HG03460 (cell line): Measurements from ENCODE around the gene ADAT3.
"Not testable (repeated sequence)": the region's sequence is repeated elsewhere in the genome, so short reads cannot be mapped to it uniquely, and the experiment has no call there.

ENCODE experiments used
- ATAC-seq: cut with Tn5 transposase; IDR thresholded peaks from one replicate; pipeline ENCODE4 v1.9.1; 2021; ENCODE audit not compliant: unreplicated experiment

Gene ADAT3

GRCh38 chr19:1866693-1867348 is 38.4 kb upstream of the ADAT3 start:
- no peak for ATAC-seq

DNA sequence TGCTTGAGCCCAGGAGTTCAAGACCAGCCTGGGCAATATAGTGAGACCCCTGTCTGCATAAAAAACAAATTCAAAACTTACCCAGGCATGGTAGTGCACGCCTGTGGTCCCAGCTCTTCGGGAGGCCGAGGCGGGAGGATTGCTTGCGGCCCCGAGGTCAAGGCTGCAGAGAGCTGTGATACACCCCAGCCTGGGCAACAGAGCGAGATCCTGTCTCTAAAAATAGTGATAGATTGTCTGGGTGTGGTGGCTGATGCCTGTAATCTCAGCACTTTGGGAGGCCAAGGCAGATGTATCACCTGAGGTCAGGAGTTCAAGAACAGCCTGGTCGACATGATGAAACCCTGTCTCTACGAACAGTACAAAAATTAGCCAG is 37.9 kb upstream of the ADAT3 start:
- no peak for ATAC-seq

- no peak for ATAC-seq
Measured at GRCh38 chr19:1868971-1869370, 36.2 kb upstream of the ADAT3 start.

GRCh38 chr19:1871140-1871597 is 34.0 kb upstream of the ADAT3 start:
- no peak for ATAC-seq

- ATAC-seq, result no peak
Measured at GRCh38 chr19:1871630-1872029, 33.6 kb upstream of the ADAT3 start.

- ATAC-seq, result no peak
Measured at GRCh38 chr19:1872807-1873523, 32.2 kb upstream of the ADAT3 start.

DNA sequence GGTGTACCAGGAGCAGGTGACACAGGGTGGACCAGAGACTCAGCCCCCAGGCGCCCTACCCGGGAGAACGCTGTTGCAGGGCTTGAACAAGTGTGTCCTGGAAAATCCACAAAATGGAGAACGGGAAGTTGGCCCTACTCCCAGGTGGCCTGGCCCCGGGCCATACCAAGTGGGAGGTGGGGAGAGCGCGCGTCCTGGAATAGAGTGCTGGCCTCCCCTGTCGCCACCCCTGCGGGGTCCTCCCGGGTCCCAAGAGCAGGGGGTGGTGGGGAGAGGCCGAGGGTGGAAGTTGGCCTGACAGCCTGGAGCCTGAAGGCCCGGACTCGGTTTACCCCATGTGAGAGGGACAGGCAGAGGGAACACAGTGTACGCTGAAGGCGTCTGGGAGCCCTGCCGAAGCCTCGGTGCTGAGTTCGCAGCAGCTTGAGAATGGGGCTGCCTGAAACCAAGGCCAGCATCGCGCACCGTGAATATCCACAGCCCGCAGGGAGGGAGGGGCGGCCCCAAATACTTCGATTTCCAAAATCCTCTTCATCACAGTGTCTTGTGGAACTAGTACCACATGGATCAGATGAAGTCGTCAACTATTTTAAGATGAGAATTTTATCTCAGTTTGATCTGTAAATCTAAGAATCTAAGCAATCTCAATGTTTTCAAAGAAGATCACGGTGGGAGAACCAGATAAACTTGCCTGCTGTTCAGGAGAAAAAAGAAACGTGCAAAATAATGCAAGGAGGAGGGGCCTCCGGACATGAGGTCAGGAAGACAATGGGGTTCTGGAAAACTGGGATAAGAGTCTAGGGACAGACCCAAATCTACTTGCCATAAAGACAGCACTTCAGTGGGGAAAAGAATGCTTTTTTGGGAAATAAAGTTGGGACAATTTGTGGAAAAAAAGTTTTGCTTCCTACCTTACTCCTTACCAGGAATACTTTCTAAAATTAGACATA is 31.4 kb upstream of the ADAT3 start:
- no peak for ATAC-seq

DNA sequence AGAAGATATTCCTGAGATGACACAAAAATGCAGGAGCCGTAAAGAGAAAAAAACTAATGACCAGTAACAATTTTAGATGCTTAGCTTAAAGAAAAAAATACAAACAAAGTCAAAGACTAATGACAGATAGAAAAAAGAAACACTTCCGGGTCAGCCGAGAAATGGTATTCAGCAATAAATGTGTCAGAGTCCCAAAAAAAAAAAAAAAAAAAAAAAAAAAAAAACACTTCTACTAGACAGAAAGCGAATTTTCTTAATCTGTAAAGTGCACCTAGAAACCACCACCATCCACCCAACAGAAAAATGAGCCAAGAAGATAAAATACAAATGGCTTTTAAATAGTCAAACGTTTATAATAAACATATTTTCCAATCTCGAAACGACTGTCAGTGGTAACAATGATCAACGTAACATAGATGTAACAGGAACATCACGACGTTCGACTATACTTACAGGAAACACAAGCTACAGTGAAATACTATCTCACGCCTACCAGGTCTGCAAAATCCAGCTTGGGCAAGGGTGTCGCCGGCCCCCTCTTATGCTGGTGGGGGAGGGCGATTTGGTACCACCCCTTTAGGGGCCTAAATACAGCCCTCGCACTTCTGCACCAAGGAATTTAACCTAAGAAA is 30.5 kb upstream of the ADAT3 start:
- no peak for ATAC-seq

DNA sequence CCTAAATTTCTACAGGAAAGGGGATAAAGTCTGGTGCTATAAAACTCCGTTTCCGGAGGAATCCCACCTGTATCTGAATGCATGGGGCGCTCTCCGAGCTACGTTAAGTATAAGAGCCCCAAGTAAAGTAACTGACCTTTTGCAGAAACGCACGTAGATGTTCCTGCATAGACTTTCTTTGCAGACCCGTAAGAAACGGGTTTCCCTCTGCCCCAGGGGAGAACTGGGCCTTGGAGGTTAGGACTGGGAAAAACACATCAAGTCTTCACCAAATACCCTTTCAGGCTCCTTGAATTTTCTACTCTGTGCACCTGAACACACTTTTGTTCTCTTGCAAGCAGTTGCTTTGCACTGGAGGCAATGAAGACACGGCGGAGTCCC is 29.9 kb upstream of the ADAT3 start:
- not testable (repeated sequence) for ATAC-seq

- ATAC-seq, result peak; percentile 78
Measured at GRCh38 chr19:1875646-1876495, 29.3 kb upstream of the ADAT3 start.

GRCh38 chr19:1876496-1877279 is 28.5 kb upstream of the ADAT3 start:
- peak; percentile 7 for ATAC-seq

DNA sequence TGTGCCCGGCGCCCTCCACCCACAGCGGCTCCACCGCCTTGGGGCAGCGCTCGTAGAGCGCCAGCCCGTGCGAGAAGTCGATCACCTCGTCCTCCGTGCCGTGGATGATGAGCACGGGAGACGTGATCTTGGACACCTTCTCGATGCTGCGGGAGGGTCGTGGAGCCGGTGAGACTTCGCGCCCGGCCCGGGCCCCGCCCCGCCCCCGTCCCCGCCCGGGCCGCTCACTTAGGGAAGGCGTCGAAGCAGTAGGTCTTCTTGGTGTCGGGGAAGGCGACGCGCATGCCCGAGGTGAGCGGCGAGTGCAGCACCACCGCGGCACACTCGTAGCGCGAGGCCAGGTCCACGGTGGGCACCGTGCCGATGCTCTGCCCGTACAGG is 27.9 kb upstream of the ADAT3 start:
- ATAC-seq, result not testable (repeated sequence)

- ATAC-seq, result not testable (repeated sequence)
Measured at GRCh38 chr19:1878583-1878982, 26.6 kb upstream of the ADAT3 start.

GRCh38 chr19:1879982-1880381 is 25.2 kb upstream of the ADAT3 start:
- not testable (repeated sequence) for ATAC-seq

DNA sequence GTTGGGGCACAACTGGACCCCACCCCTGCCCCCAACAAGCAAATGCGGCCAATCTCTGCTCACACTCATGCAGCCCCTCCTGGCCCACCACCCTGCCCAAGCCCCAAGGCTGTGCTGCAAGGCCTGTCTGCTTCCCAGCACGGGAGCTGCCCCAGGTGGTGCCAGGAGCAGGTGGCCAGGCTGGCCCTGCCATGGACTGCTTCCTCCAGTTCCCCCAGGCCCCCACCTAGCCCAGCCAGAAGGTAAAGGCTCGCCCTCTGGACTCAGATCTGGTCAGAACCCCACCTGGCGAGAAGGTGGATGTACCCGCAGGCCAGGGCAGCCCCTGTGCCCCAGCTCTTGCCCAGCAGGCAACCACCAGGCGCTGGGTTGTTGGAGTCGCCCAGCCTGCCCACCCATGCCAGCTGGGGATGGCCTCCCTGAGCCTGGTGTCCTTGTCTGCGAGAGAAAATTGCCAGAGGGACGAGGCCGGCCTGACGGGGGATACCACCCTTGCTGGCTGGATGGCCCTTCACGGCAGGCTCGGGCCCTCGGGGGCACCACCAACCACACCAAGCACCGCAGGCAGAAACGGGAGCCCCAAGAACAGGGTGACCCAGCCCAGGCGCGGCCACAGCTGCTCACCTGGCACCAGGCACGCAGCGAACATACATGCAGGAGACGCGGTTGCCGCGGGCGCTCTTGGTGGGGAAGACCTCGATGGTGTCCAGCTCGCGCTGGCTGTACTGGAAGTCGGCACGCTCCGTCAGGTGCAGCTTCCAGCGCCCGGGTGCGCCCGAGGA is 24.4 kb upstream of the ADAT3 start:
- ATAC-seq, result no peak

GRCh38 chr19:1881393-1882088 is 23.7 kb upstream of the ADAT3 start:
- not testable (repeated sequence) for ATAC-seq

- ATAC-seq, result no peak
Measured at GRCh38 chr19:1882089-1882785, 23.0 kb upstream of the ADAT3 start.
